ENCODE data around the gene NFYC. TPM values are rescaled to one million over a fixed set of nuclear protein-coding genes. Genes with fewer than 3 reads are reported as not detected.
A peak's percentile ranks its signal among the peaks of the same experiment; 100 is the strongest.

NFYC gene
- total RNA-seq, 1 donor from 2014 or later, result 101 TPM

- Mint-ChIP-seq H3K27me3 (ENCODE audit: low read depth) (no peaks in the 10 kb centered on the region), H3K4me1 (peaks cover 43% of the 10 kb centered on the region), H3K36me3 (peaks cover 3% of the 10 kb centered on the region), H3K27ac (peak overlapping the region; percentile 99), H3K9me3 (no peaks in the 10 kb centered on the region), H3K4me3 (peak overlapping the region; percentile 99)
- DNase-seq (ENCODE audit: low spot score in 2 of 2, unreplicated experiment in 2 of 2), result peak; percentile 50 to 71
- no peak for TF ChIP-seq CTCF (IDR thresholded peaks at IDR 0.05; ENCODE audit: unreplicated experiment)
Measured at GRCh38 chr1:40709100-40709801, 17.7 kb downstream of the NFYC start.

GRCh38 chr1:40709802-40710278 is 18.3 kb downstream of the NFYC start:
- peak overlapping the region; percentile 99 for H3K27ac Mint-ChIP-seq
- DNase-seq (ENCODE audit: low spot score in 2 of 2, unreplicated experiment in 2 of 2), result no peak
- H3K9me3 Mint-ChIP-seq, result no peaks in the 10 kb centered on the region
- peaks cover 37% of the 10 kb centered on the region for H3K4me1 Mint-ChIP-seq
- no peak for TF ChIP-seq CTCF (IDR thresholded peaks at IDR 0.05; ENCODE audit: unreplicated experiment)
- no peaks in the 10 kb centered on the region for H3K27me3 Mint-ChIP-seq (ENCODE audit: low read depth)
- peak overlapping the region; percentile 99 for H3K4me3 Mint-ChIP-seq
- H3K36me3 Mint-ChIP-seq, result peaks cover 3% of the 10 kb centered on the region

DNA sequence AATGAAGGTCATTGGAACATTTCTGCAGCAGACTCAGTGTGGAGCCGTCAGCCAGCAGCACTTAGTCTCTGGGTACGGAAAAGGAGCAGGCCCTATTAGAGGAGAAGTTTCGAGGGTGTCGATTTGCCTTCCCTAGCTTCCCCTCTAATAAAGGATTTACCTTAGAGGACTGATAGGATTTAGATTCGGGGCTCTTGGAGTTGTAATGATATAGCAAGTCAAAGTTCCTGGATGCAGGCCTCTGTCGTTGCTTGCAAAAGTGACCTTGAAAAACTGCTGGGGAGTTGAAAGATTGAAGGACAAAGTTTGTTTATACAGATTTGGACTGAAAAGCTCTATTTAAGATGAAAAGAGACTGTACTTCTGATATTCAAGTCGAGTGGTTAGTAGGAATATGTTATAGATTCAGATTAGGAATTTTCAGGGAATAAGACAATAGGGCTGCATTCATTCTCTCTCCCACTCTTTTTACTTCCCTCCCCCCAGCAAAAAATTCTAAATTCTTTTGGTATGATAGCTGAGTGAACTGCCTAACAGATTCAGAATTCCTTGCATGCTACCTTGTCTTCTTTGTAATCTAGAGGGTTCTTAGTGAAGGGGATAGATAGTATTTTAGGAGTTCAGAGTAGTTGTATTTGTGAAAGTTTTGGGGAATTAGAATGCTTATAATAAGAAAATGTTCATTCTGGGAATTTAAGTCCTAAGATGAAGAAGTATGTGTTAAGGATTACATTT is 19.2 kb downstream of the NFYC start:
- H3K36me3 Mint-ChIP-seq, result peaks cover 3% of the 10 kb centered on the region
- no peak for DNase-seq (ENCODE audit: low spot score in 2 of 2, unreplicated experiment in 2 of 2)
- peak overlapping the region; percentile 99 for H3K4me3 Mint-ChIP-seq
- TF ChIP-seq CTCF (IDR thresholded peaks at IDR 0.05; ENCODE audit: unreplicated experiment), result no peak
- H3K4me1 Mint-ChIP-seq, result peaks cover 33% of the 10 kb centered on the region
- H3K27me3 Mint-ChIP-seq (ENCODE audit: low read depth), result no peaks in the 10 kb centered on the region
- peak overlapping the region; percentile 99 for H3K27ac Mint-ChIP-seq
- no peaks in the 10 kb centered on the region for H3K9me3 Mint-ChIP-seq

GRCh38 chr1:40711465-40712404 is 20.2 kb downstream of the NFYC start:
- peaks cover 36% of the 10 kb centered on the region for H3K4me1 Mint-ChIP-seq
- DNase-seq (ENCODE audit: low spot score in 2 of 2, unreplicated experiment in 2 of 2), result no peak
- TF ChIP-seq CTCF (IDR thresholded peaks at IDR 0.05; ENCODE audit: unreplicated experiment), result no peak

DNA sequence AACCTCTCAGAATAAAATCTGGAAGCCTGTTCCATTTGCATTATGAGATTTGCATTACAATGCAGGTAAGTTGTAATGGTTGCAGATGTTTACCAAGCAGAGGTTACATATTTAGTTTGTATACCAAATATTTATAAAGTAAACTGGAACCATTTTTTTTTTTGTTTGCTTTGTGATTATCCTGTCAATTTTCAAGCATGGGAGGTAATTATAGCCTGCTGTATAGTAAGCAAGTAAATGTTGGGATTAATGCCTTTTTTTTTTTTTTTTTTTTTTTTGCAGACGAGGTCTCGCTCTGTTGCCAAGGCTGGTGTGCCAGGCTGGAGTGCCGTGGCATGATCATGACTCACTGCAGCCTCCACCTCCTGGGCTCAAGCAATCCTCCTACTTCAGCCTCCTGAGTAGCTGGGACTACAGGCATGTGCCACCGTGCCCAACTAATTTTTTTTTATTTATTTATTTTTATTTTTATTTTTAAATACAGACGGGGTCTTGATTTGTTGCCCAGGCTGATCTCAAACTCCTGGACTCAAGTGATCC is 21.0 kb downstream of the NFYC start:
- Mint-ChIP-seq H3K27me3 (ENCODE audit: low read depth) (no peaks in the 10 kb centered on the region), H3K36me3 (peaks cover 3% of the 10 kb centered on the region), H3K27ac (peak overlapping the region; percentile 99), H3K4me3 (no peak overlapping the region), H3K9me3 (no peaks in the 10 kb centered on the region), H3K4me1 (peaks cover 40% of the 10 kb centered on the region)
- no peak for TF ChIP-seq CTCF (IDR thresholded peaks at IDR 0.05; ENCODE audit: unreplicated experiment)
- no peak for DNase-seq (ENCODE audit: low spot score in 2 of 2, unreplicated experiment in 2 of 2)

More at GRCh38 chr1:40711465-40712404, 20.2 kb downstream of the NFYC start:
- Mint-ChIP-seq H3K27ac (peak overlapping the region; percentile 99), H3K9me3 (no peaks in the 10 kb centered on the region), H3K27me3 (ENCODE audit: low read depth) (no peaks in the 10 kb centered on the region), H3K36me3 (peaks cover 3% of the 10 kb centered on the region), H3K4me3 (peak overlapping the region; percentile 99)
